BLaER1 treated with 17β-estradiol and CSF1 and Interleukin-3, amounts not matched to agents 10 nM and 100 nM (cell line): ENCODE results near the gene HS1BP3.

Experiments
- H3K27ac ChIP-seq, 11 experiments: shearing (Covaris generic); formaldehyde crosslinking; 2 replicates each; pipeline ENCODE4 v1.8.1; 2022
- H3K27me3 ChIP-seq, 11 experiments: shearing (Covaris generic); formaldehyde crosslinking; 2 replicates each; pipeline ENCODE4 v1.8.1; 2022
- H3K36me3 ChIP-seq, 11 experiments: shearing (Covaris generic); formaldehyde crosslinking; 2 replicates each; pipeline ENCODE4 v1.8.1; 2022
- H3K4me1 ChIP-seq, 10 experiments: shearing (Covaris generic); formaldehyde crosslinking; 2 replicates each; pipeline ENCODE4 v1.8.1; 2022
- H3K4me2 ChIP-seq, 11 experiments: shearing (Covaris generic); formaldehyde crosslinking; 2 replicates each; pipeline ENCODE4 v1.8.1; 2022
- H3K4me3 ChIP-seq, 10 experiments: shearing (Covaris generic); formaldehyde crosslinking; 2 replicates each; pipeline ENCODE4 v1.8.1; 2022
- H3K9ac ChIP-seq, 11 experiments: shearing (Covaris generic); formaldehyde crosslinking; 2 replicates each; pipeline ENCODE4 v1.8.1; 2022
- H3K9me3 ChIP-seq, 11 experiments: shearing (Covaris generic); formaldehyde crosslinking; replicated peaks in 1 of 11; 2 replicates each; pipeline ENCODE4 v1.8.1; 2022
- H4K20me1 ChIP-seq, 11 experiments: shearing (Covaris generic); formaldehyde crosslinking; 2 replicates each; pipeline ENCODE4 v1.8.1; 2022
- Cebpa-rat ChIP-seq, 11 experiments: shearing (Covaris generic); IDR thresholded peaks; 2 replicates each; pipeline ENCODE4 v1.8.1; 2022

The HS1BP3 gene

DNA sequence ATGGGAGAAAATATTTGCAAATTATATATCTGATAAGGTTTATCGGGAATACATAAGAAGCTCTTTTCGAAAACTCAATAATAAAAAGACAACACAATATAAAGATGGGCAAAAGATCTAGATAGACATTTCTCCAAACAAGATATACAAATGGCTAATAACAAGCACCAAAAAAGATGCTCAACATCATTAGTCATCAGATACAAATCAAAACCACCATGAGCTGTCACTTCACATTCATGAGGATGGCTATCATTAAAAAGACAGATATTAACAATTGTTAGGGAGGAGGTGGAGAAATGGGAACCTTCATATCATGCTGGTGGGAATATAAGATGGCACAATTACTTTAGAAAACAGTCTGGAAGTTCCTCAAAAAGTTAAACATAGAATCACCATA lies 48.1 kb downstream of the HS1BP3 start:
- Histone ChIP-seq H4K20me1 (peaks cover 0 to 5% (median 0%) of the 10 kb centered on the region in 11 experiments; a peak in 3 of 22 replicates), H3K36me3 (peaks cover 0 to 3% (median 0%) of the 10 kb centered on the region in 11 experiments; a peak in 1 of 22 replicates), H3K4me2 (no peak overlapping the region), H3K27me3 (peaks cover 0 to 12% (median 0%) of the 10 kb centered on the region in 11 experiments; a peak in 3 of 22 replicates), H3K4me1 (peaks cover 24 to 28% (median 26%) of the 10 kb centered on the region in 10 experiments), H3K9me3 (peaks cover 4 to 12% (median 6%) of the 10 kb centered on the region in 11 experiments; a peak in 14 of 22 replicates), H3K4me3 (no peak overlapping the region), H3K9ac (no peak overlapping the region), H3K27ac (no peak overlapping the region)
- TF ChIP-seq Cebpa-rat (IDR thresholded peaks at IDR 0.05), result no peak

- H3K4me1 ChIP-seq, result peaks cover 44 to 48% (median 46%) of the 10 kb centered on the region in 10 experiments
- peaks cover 0 to 5% (median 0%) of the 10 kb centered on the region in 11 experiments; a peak in 1 of 22 replicates for H3K9me3 ChIP-seq
- no peaks in the 10 kb centered on the region for H3K36me3 ChIP-seq
- no peak overlapping the region for H3K4me3 ChIP-seq
- peak overlapping the region in 1 of 11 experiments; percentile 94; a peak in 2 of 22 replicates for H3K4me2 ChIP-seq
- H3K27me3 ChIP-seq, result peaks cover 0 to 15% (median 0%) of the 10 kb centered on the region in 11 experiments; a peak in 4 of 22 replicates
- peaks cover 0 to 11% (median under 1%) of the 10 kb centered on the region in 11 experiments; a peak in 6 of 22 replicates for H4K20me1 ChIP-seq
- no peak for TF ChIP-seq Cebpa-rat (IDR thresholded peaks at IDR 0.05)
- no peak overlapping the region for H3K9ac ChIP-seq
- no peak overlapping the region for H3K27ac ChIP-seq
These were observed 50.1 kb downstream of the HS1BP3 start for GRCh38 chr2:20600756-20601325.

GRCh38 chr2:20599861-20600461 lies 50.9 kb downstream of the HS1BP3 start:
- Histone ChIP-seq H3K9me3 (peaks cover 0 to 5% (median 0%) of the 10 kb centered on the region in 11 experiments; a peak in 1 of 22 replicates), H3K9ac (peak overlapping the region in 4 of 11 experiments; percentile 21 to 53 (median 46); a peak in 5 of 22 replicates), H3K4me1 (peaks cover 53 to 57% (median 55%) of the 10 kb centered on the region in 10 experiments), H3K4me3 (no peak overlapping the region), H3K4me2 (peak overlapping the region; percentile 29 to 95 (median 85)), H3K36me3 (no peaks in the 10 kb centered on the region), H3K27me3 (peaks cover 0 to 15% (median 0%) of the 10 kb centered on the region in 11 experiments; a peak in 4 of 22 replicates), H4K20me1 (peaks cover 0 to 20% (median 5%) of the 10 kb centered on the region in 11 experiments; a peak in 8 of 22 replicates), H3K27ac (peak overlapping the region in 2 of 11 experiments; percentile 1 to 24; a peak in 2 of 22 replicates)
- no peak for TF ChIP-seq Cebpa-rat (IDR thresholded peaks at IDR 0.05)

- Histone ChIP-seq H3K27me3 (peaks cover 0 to 15% (median 0%) of the 10 kb centered on the region in 11 experiments; a peak in 5 of 22 replicates), H3K4me2 (peak overlapping the region; percentile 34 to 95 (median 87); a peak in 21 of 22 replicates), H3K4me3 (no peak overlapping the region), H3K4me1 (peaks cover 61 to 65% (median 63%) of the 10 kb centered on the region in 10 experiments), H4K20me1 (peaks cover 0 to 21% (median 6%) of the 10 kb centered on the region in 11 experiments; a peak in 9 of 22 replicates), H3K9ac (0 out of 22 replicates have a peak overlapping the region, but pooled peaks of 3 of the 11 experiments have one; percentile 3 to 9 (median 7)), H3K27ac (no peak overlapping the region), H3K36me3 (no peaks in the 10 kb centered on the region), H3K9me3 (peaks cover 0 to 5% (median 0%) of the 10 kb centered on the region in 11 experiments; a peak in 1 of 22 replicates)
- TF ChIP-seq Cebpa-rat (IDR thresholded peaks at IDR 0.05), result no peak
These were observed 51.8 kb downstream of the HS1BP3 start for GRCh38 chr2:20599001-20599600.

- H3K4me3 ChIP-seq, result no peak overlapping the region
- H3K27me3 ChIP-seq, result peaks cover 0 to 15% (median 4%) of the 10 kb centered on the region in 11 experiments; a peak in 7 of 22 replicates
- no peak for TF ChIP-seq Cebpa-rat (IDR thresholded peaks at IDR 0.05)
- H3K4me1 ChIP-seq, result peaks cover 74 to 77% (median 76%) of the 10 kb centered on the region in 10 experiments
- peaks cover 0 to 5% (median 0%) of the 10 kb centered on the region in 11 experiments; a peak in 1 of 22 replicates for H3K9me3 ChIP-seq
- no peaks in the 10 kb centered on the region for H3K36me3 ChIP-seq
- H3K9ac ChIP-seq, result no peak overlapping the region
- H4K20me1 ChIP-seq, result peaks cover 0 to 21% (median 6%) of the 10 kb centered on the region in 11 experiments; a peak in 9 of 22 replicates
- peak overlapping the region; percentile 81 to 95 (median 90) for H3K4me2 ChIP-seq
- no peak overlapping the region for H3K27ac ChIP-seq
These were observed 53.1 kb downstream of the HS1BP3 start for GRCh38 chr2:20597860-20598183.

- TF ChIP-seq Cebpa-rat (IDR thresholded peaks at IDR 0.05), result no peak
- peaks cover 0 to 21% (median 6%) of the 10 kb centered on the region in 11 experiments; a peak in 9 of 22 replicates for H4K20me1 ChIP-seq
- peak overlapping the region; percentile 81 to 95 (median 90) for H3K4me2 ChIP-seq
- H3K4me3 ChIP-seq, result no peak overlapping the region
- H3K9me3 ChIP-seq, result peaks cover 0 to 5% (median 0%) of the 10 kb centered on the region in 11 experiments; a peak in 1 of 22 replicates
- no peaks in the 10 kb centered on the region for H3K36me3 ChIP-seq
- H3K4me1 ChIP-seq, result peaks cover 77 to 83% (median 81%) of the 10 kb centered on the region in 10 experiments
- peaks cover 0 to 15% (median 4%) of the 10 kb centered on the region in 11 experiments; a peak in 7 of 22 replicates for H3K27me3 ChIP-seq
- peak overlapping the region in 1 of 11 experiments; percentile 65; a peak in 2 of 22 replicates for H3K27ac ChIP-seq
- H3K9ac ChIP-seq, result no peak overlapping the region
These were observed 53.7 kb downstream of the HS1BP3 start for GRCh38 chr2:20596973-20597859.

DNA sequence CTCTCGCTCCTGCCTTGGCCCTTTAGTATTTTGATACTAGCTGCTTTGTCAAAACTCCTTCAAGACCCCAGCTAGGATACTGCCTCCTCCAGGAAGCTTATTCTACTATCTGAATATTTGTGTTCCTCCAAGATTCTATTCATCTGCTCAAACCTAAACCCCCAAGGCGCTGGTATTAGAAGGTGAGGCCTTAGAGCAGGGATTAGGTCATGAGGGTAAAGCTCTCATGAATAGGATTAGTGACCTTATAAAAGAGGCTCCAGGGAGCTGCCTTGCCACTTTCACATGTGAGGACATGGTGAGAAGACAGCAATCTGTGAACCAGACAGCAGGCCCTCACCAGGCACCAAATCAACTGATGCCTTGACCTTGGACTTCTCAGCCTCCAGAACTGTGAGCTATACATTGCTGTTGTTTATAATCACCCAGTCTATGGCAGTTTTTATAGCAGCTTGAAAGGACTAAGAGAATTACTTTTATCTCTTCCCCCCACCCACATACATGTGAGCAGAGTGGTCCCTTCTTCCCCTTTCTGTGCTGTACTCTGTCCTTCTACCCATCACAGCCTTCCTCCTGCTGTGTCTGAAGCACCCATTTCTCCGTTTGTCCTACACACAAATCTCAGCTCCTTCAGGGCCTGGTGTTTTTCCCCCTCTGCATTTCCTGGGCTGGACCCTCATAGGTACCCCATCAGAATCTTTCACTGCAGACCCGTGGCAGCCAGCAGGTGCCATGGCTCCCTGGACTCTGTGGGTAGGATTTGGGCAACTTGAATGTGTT lies 54.5 kb downstream of the HS1BP3 start:
- Histone ChIP-seq H3K36me3 (no peaks in the 10 kb centered on the region), H3K9me3 (no peaks in the 10 kb centered on the region), H3K9ac (peak overlapping the region in 4 of 11 experiments; percentile 14 to 58 (median 40); a peak in 4 of 22 replicates), H3K4me2 (peak overlapping the region; percentile 81 to 95 (median 90)), H3K4me3 (peak overlapping the region in 2 of 10 experiments; percentile 18 to 44; a peak in 1 of 20 replicates), H3K4me1 (peaks cover 84 to 91% (median 89%) of the 10 kb centered on the region in 10 experiments), H3K27me3 (peaks cover 0 to 17% (median 4%) of the 10 kb centered on the region in 11 experiments; a peak in 7 of 22 replicates), H4K20me1 (peaks cover 0 to 21% (median 6%) of the 10 kb centered on the region in 11 experiments; a peak in 9 of 22 replicates), H3K27ac (peak overlapping the region in 6 of 11 experiments; percentile 5 to 71 (median 56); a peak in 8 of 22 replicates)
- TF ChIP-seq Cebpa-rat (IDR thresholded peaks at IDR 0.05), result no peak
